Stimulated activated naive CD4-positive, alpha-beta T cell (primary cell): Measurements from ENCODE around the gene TBL2.
A peak's percentile ranks its signal among the peaks of the same experiment; 100 is the strongest.
"Not testable (repeated sequence)": the region's sequence is repeated elsewhere in the genome, so short reads cannot be mapped to it uniquely, and the experiment has no call there.

Experiments
- DNase-seq, 6 experiments: peaks; one replicate each; lab custom pipeline; 2025; lab: John Stamatoyannopoulos, UW

The TBL2 gene

GRCh38 chr7:73570521-73570920 lies 7.9 kb downstream of the TBL2 start:
- no peak for DNase-seq

- no peak for DNase-seq
Measured at GRCh38 chr7:73569042-73569608, 9.3 kb downstream of the TBL2 start.

GRCh38 chr7:73567846-73568685 lies 10.3 kb downstream of the TBL2 start:
- no peak for DNase-seq

- no peak for DNase-seq
Measured at GRCh38 chr7:73567140-73567539, 11.2 kb downstream of the TBL2 start.

- not testable (repeated sequence) for DNase-seq
Measured at GRCh38 chr7:73566431-73566830, 11.9 kb downstream of the TBL2 start.

GRCh38 chr7:73565675-73566340 lies 12.6 kb downstream of the TBL2 start:
- peak in 1 of 6 experiments; percentile 11 for DNase-seq

- no peak for DNase-seq
Measured at GRCh38 chr7:73560109-73560835, 18.1 kb downstream of the TBL2 start.

GRCh38 chr7:73557397-73558257 lies 20.8 kb downstream of the TBL2 start, which contains the start of gene BCL7B:
Gene BCL7B, minus strand, starts transcription at chr7:73557690. Its CDS starts 112 bp downstream, at chr7:73557578.
- DNase-seq: peak; percentile 60 to 91 (median 74)

- DNase-seq: peak; percentile 81 to 91 (median 86)
Measured at GRCh38 chr7:73557108-73557396, 21.3 kb downstream of the TBL2 start.

- no peak for DNase-seq
Measured at GRCh38 chr7:73556208-73557107, 21.9 kb downstream of the TBL2 start.

- no peak for DNase-seq
Measured at GRCh38 chr7:73555411-73555982, 22.9 kb downstream of the TBL2 start.

- not testable (repeated sequence) for DNase-seq
Measured at GRCh38 chr7:73550093-73550492, 28.3 kb downstream of the TBL2 start.

- DNase-seq: no peak
Measured at GRCh38 chr7:73549176-73549575, 29.2 kb downstream of the TBL2 start.

GRCh38 chr7:73547841-73548240 lies 30.5 kb downstream of the TBL2 start:
- DNase-seq: no peak

- DNase-seq: no peak
Measured at GRCh38 chr7:73544678-73545077, 33.7 kb downstream of the TBL2 start.

GRCh38 chr7:73541722-73542121 lies 36.7 kb downstream of the TBL2 start:
- DNase-seq: no peak

- no peak for DNase-seq
Measured at GRCh38 chr7:73539709-73540108, 38.7 kb downstream of the TBL2 start.

GRCh38 chr7:73538510-73538909 lies 39.9 kb downstream of the TBL2 start:
- not testable (repeated sequence) for DNase-seq

GRCh38 chr7:73537051-73537450 lies 41.3 kb downstream of the TBL2 start:
- DNase-seq: no peak

- no peak for DNase-seq
Measured at GRCh38 chr7:73536479-73536878, 41.9 kb downstream of the TBL2 start.
